GM18507 (cell line): ENCODE data around the gene PPP4R2.
"Not testable (repeated sequence)": the region's sequence is repeated elsewhere in the genome, so short reads cannot be mapped to it uniquely, and the experiment has no call there.

Source experiments
- DNase-seq: peaks from one replicate; pipeline ENCODE4 v3.0.0; 2011; ENCODE audit warnings: low read depth; ENCODE audit not compliant: insufficient read length; ENCODE audit errors: extremely low spot score
- FAIRE-seq: peaks from 2 replicates; lab custom pipeline; 2011; peaks lifted over from hg19 to GRCh38; lab: Jason Lieb, UNC

The PPP4R2 gene

GRCh38 chr3:72973786-72974185 lies 22.8 kb upstream of the PPP4R2 start:
- DNase-seq: no peak
- no peak for FAIRE-seq

GRCh38 chr3:72974956-72975355 lies 21.7 kb upstream of the PPP4R2 start:
- FAIRE-seq: peak; percentile 31
- DNase-seq: no peak

GRCh38 chr3:72976281-72976741 lies 20.3 kb upstream of the PPP4R2 start:
- FAIRE-seq (no peak), DNase-seq (no peak)

- FAIRE-seq: peak; percentile 72
- no peak for DNase-seq
Measured at GRCh38 chr3:72977060-72977808, 19.4 kb upstream of the PPP4R2 start.

GRCh38 chr3:72982609-72983366 lies 13.8 kb upstream of the PPP4R2 start:
- DNase-seq (no peak), FAIRE-seq (no peak)

GRCh38 chr3:72985576-72985975 lies 11.0 kb upstream of the PPP4R2 start:
- no peak for FAIRE-seq

GRCh38 chr3:72990701-72991395 lies 5.8 kb upstream of the PPP4R2 start:
- FAIRE-seq: no peak
- DNase-seq: no peak

More at GRCh38 chr3:72985576-72985975, 11.0 kb upstream of the PPP4R2 start:
- no peak for DNase-seq

- FAIRE-seq: no peak
Measured at GRCh38 chr3:72991522-72991921, 5.1 kb upstream of the PPP4R2 start.

GRCh38 chr3:72993391-72993790 lies 3.2 kb upstream of the PPP4R2 start:
- DNase-seq (no peak), FAIRE-seq (no peak)

More at GRCh38 chr3:72991522-72991921, 5.1 kb upstream of the PPP4R2 start:
- no peak for DNase-seq

GRCh38 chr3:72995337-72995736 lies 1.3 kb upstream of the PPP4R2 start:
- no peak for FAIRE-seq
- no peak for DNase-seq

GRCh38 chr3:72996121-72996472 lies 514 bp upstream of the PPP4R2 start:
- DNase-seq (no peak), FAIRE-seq (no peak)

- FAIRE-seq: peak; percentile 9
- no peak for DNase-seq
Measured at GRCh38 chr3:72997421-72997961, 880 bp downstream of the PPP4R2 start.

GRCh38 chr3:72998466-72998865 lies 1.9 kb downstream of the PPP4R2 start:
- DNase-seq (no peak), FAIRE-seq (no peak)

- FAIRE-seq (no peak), DNase-seq (no peak)
Measured at GRCh38 chr3:72999951-73000350, 3.3 kb downstream of the PPP4R2 start.

GRCh38 chr3:73003050-73003449 lies 6.4 kb downstream of the PPP4R2 start:
- FAIRE-seq, DNase-seq: not testable (repeated sequence)

GRCh38 chr3:73004316-73004715 lies 7.7 kb downstream of the PPP4R2 start:
- FAIRE-seq (no peak), DNase-seq (no peak)

GRCh38 chr3:73007992-73008712 lies 11.5 kb downstream of the PPP4R2 start:
- FAIRE-seq (no peak), DNase-seq (no peak)

- DNase-seq (no peak), FAIRE-seq (no peak)
Measured at GRCh38 chr3:73009008-73009407, 12.4 kb downstream of the PPP4R2 start.

- FAIRE-seq (no peak), DNase-seq (no peak)
Measured at GRCh38 chr3:73009750-73010149, 13.1 kb downstream of the PPP4R2 start.
